Smooth muscle cell (in vitro differentiated cells): ENCODE data around the gene ZBTB2. TPM values are rescaled to one million over a fixed set of nuclear protein-coding genes. Genes with fewer than 3 reads are reported as not detected.
A peak's percentile ranks its signal among the peaks of the same experiment; 100 is the strongest.
"Not testable (repeated sequence)": the region's sequence is repeated elsewhere in the genome, so short reads cannot be mapped to it uniquely, and the experiment has no call there.

Experiments used
- DNase-seq: peaks from one replicate; lab custom pipeline; 2025; ENCODE audit not compliant: unreplicated experiment; lab: John Stamatoyannopoulos, UW
- H2AFZ ChIP-seq: fragments of 200-600 bp; sonication (generic); 2 replicates; pipeline ENCODE4 v1.6.0; 2016; ENCODE audit warnings: antibody characterized with exemption, low read depth, mild to moderate bottlenecking
- H3F3A ChIP-seq: fragments of 200-600 bp; sonication (generic); 2 replicates; pipeline ENCODE4 v1.6.0; 2017; ENCODE audit warnings: antibody characterized with exemption, low read depth
- H3K27ac ChIP-seq: fragments of 200-600 bp; sonication (generic); 2 replicates; pipeline ENCODE4 v1.5.1; 2016; ENCODE audit warnings: low read depth, mild to moderate bottlenecking
- H3K27me3 ChIP-seq: fragments of 200-600 bp; sonication (generic); 2 replicates; pipeline ENCODE4 v1.6.1; 2016; ENCODE audit warnings: low read depth, mild to moderate bottlenecking
- H3K36me3 ChIP-seq: fragments of 200-600 bp; sonication (generic); 2 replicates; pipeline ENCODE4 v1.5.1; 2016; ENCODE audit warnings: low read depth
- H3K4me1 ChIP-seq: fragments of 200-600 bp; sonication (generic); 2 replicates; pipeline ENCODE4 v1.5.1; 2016; ENCODE audit warnings: low read depth
- H3K4me2 ChIP-seq: fragments of 200-600 bp; sonication (generic); 2 replicates; pipeline ENCODE4 v1.6.0; 2016; ENCODE audit warnings: mild to moderate bottlenecking
- H3K4me3 ChIP-seq: fragments of 200-600 bp; sonication (generic); 2 replicates; pipeline ENCODE4 v1.5.1; 2016; ENCODE audit warnings: mild to moderate bottlenecking
- H3K79me2 ChIP-seq: fragments of 200-600 bp; sonication (generic); 2 replicates; pipeline ENCODE4 v1.6.0; 2016; ENCODE audit warnings: low read depth, mild to moderate bottlenecking
- H3K9ac ChIP-seq: fragments of 200-600 bp; sonication (generic); 2 replicates; pipeline ENCODE4 v1.6.0; 2016; ENCODE audit warnings: low read depth
- H3K9me3 ChIP-seq: fragments of 200-600 bp; sonication (generic); replicated peaks from 2 replicates; pipeline ENCODE4 v1.5.1; 2016; ENCODE audit warnings: low read depth
- H4K20me1 ChIP-seq: fragments of 200-600 bp; sonication (generic); 2 replicates; pipeline ENCODE4 v1.6.0; 2016; ENCODE audit warnings: low read depth
- WGBS: methylation state at CpG from one replicate; pipeline ENCODE4 v1.1.7; 2016; ENCODE audit warnings: low lambda C conversion rate; 5-methylcytosine and 5-hydroxymethylcytosine counted together
- polyA plus RNA-seq: library from polyadenylated mRNA; unstranded; fragments of >200 nt; fragmentation: Nextera tagmentation; extraction: Ambion mirVana; gene quantifications from 2 replicates; pipeline ENCODE4 v1.2.1, GENCODE V29; 2016
- total RNA-seq: library from RNA; depleted of rRNA; stranded (reverse); fragments of >200 nt; gene quantifications from 2 replicates; pipeline ENCODE4 v1.2.3, GENCODE V29; 2014
- TF ChIP-seq, protein P1 (sequence below): fragments of 200-600 bp; sonication (generic); IDR thresholded peaks from 2 replicates; pipeline ENCODE4 v1.5.1; 2017; ENCODE audit warnings: borderline replicate concordance, mild to moderate bottlenecking, antibody characterized with exemption; ENCODE audit not compliant: insufficient read depth, poor library complexity, severe bottlenecking

Gene ZBTB2
- total and polyA plus RNA-seq, 2 experiments from 2014 or later, result 7.1 to 10.7 TPM

DNA sequence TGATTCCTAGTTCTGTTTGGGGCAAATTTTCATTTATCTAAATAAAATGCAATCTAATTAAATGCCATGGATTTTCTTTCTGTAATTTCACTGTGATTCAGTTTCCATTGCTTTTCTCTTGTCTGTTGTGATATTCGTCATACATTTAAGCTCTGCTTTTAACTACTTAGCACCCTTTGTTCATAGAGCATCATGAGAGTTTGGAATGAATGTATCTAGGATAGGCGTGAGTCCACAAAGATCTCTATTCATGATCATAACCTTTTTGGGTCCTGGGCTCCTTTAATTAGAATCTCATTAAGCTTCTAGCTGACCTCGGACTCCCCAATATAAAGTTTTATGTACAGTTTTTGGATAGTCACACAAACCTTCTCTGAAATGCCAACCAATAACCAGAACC lies 32.9 kb downstream of the ZBTB2 start:
- 95% methylated on average over 3 of the region's 3 CpGs for WGBS
- Histone ChIP-seq H3K36me3 (no peaks in the 10 kb centered on the region), H3K27me3 (no peaks in the 10 kb centered on the region), H3K9ac (no peak overlapping the region), H3K4me1 (no peaks in the 10 kb centered on the region), H3K79me2 (no peaks in the 10 kb centered on the region), H4K20me1 (no peaks in the 10 kb centered on the region), H2AFZ (no peak overlapping the region), H3K27ac (peak overlapping the region; percentile 69), H3F3A (no peaks in the 10 kb centered on the region), H3K4me3 (no peak overlapping the region), H3K4me2 (no peak overlapping the region), H3K9me3 (no peaks in the 10 kb centered on the region)
- TF ChIP-seq, protein P1, sequence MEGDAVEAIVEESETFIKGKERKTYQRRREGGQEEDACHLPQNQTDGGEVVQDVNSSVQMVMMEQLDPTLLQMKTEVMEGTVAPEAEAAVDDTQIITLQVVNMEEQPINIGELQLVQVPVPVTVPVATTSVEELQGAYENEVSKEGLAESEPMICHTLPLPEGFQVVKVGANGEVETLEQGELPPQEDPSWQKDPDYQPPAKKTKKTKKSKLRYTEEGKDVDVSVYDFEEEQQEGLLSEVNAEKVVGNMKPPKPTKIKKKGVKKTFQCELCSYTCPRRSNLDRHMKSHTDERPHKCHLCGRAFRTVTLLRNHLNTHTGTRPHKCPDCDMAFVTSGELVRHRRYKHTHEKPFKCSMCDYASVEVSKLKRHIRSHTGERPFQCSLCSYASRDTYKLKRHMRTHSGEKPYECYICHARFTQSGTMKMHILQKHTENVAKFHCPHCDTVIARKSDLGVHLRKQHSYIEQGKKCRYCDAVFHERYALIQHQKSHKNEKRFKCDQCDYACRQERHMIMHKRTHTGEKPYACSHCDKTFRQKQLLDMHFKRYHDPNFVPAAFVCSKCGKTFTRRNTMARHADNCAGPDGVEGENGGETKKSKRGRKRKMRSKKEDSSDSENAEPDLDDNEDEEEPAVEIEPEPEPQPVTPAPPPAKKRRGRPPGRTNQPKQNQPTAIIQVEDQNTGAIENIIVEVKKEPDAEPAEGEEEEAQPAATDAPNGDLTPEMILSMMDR, result no peak
- DNase-seq, result no peak

DNA sequence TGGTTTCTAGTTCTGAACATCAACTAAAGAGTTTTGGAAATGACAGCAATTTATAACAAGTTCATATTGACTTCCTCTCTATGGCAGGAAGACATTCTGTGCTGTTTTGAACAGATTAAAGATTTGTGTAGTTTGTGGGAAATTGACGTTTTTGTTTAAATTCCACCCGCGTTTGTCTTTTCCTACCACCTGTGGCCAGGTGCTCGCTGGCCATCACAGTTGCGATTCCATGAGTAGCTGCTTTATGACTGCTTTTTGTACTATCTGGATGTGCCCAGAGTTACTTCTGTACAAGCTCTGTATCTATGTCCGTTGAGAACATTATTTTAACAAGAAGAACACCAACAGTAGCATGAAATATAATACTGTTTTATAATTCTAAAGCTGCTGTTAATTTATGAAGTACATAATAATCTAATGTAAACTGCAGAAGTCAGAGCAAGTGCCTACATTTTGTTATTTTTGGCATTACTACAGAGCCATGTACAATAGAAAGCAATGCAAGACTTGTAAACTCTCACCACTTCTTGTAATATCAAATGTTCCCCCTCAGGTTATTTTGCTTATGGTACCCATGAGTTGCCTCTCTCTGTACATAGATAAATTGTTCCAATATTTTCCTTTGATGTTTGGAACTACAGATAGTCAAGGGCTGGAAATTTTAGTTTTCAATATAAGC lies 33.5 kb downstream of the ZBTB2 start:
- H3K36me3 ChIP-seq, result no peaks in the 10 kb centered on the region

DNA sequence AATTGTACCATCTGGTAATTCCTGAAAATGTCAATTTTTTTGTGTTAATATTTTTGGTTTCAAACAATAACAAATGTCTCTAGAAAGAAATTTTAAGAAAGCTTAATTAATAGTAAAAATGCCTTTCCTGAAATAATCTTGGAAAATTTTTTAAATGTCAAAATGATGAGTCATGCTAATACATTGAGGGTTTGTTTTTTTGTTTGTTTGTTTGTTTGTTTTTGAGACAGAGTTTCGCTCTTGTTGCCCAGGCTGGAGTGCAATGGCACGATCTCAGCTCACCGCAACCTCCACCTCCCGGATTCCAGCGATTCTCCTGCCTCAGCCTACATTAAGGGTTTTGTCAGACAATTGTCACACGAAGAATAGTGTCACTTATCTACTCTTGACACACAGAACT lies 34.4 kb downstream of the ZBTB2 start:
- 89% methylated on average over 6 of the region's 6 CpGs for WGBS

More for the DNA sequence above, 33.5 kb downstream of the ZBTB2 start:
- Histone ChIP-seq H3K79me2 (no peaks in the 10 kb centered on the region), H3K27me3 (no peaks in the 10 kb centered on the region), H3F3A (no peaks in the 10 kb centered on the region), H3K27ac (no peak overlapping the region), H3K9ac (no peak overlapping the region), H4K20me1 (no peaks in the 10 kb centered on the region), H2AFZ (no peak overlapping the region), H3K9me3 (no peaks in the 10 kb centered on the region), H3K4me1 (no peaks in the 10 kb centered on the region), H3K4me3 (no peak overlapping the region), H3K4me2 (no peak overlapping the region)
- no peak for DNase-seq
- WGBS, result 96% methylated on average over 6 of the region's 6 CpGs
- TF ChIP-seq, protein P1, result no peak

DNA sequence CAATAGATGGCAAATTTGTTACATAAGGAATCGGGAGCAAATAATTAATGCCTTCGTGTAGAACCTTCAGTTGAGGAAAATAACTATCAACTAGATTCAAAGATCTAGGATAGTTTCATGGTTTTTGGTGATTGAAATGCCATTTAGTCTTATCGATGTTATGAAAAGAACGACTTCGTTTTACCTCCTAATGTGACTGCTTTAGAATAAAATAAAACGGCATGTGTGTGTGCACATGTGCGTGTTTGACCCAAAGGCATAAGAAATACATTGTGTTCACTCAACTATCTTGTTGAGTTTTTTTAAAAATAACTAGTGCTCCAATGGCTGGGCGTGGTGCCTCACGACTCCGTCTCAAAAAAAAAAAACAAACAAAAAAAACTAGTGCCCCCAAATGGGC lies 37.6 kb downstream of the ZBTB2 start:
- Histone ChIP-seq H3K36me3 (no peaks in the 10 kb centered on the region), H4K20me1 (no peaks in the 10 kb centered on the region), H3K79me2 (no peaks in the 10 kb centered on the region)

More for the DNA sequence above, 34.4 kb downstream of the ZBTB2 start:
- H2AFZ ChIP-seq, H3K4me1 ChIP-seq, H4K20me1 ChIP-seq, H3K9ac ChIP-seq, H3K4me3 ChIP-seq, H3K9me3 ChIP-seq, H3K27me3 ChIP-seq, H3K27ac ChIP-seq, H3K36me3 ChIP-seq, DNase-seq, H3F3A ChIP-seq, H3K79me2 ChIP-seq: not testable (repeated sequence)
- peak overlapping the region; percentile 56 for H3K4me2 ChIP-seq

More for the DNA sequence above, 37.6 kb downstream of the ZBTB2 start:
- Histone ChIP-seq H3K9ac (no peak overlapping the region), H3K27ac (no peak overlapping the region), H3K27me3 (no peaks in the 10 kb centered on the region), H3K4me2 (no peak overlapping the region), H3K4me1 (no peaks in the 10 kb centered on the region), H3K9me3 (no peaks in the 10 kb centered on the region), H2AFZ (no peak overlapping the region), H3F3A (no peaks in the 10 kb centered on the region), H3K4me3 (no peak overlapping the region)
- TF ChIP-seq, protein P1, result no peak
- DNase-seq, result no peak
- WGBS, result 97% methylated on average over 10 of the region's 10 CpGs
